ENCODE results near the gene PCDHGB4. TPM values are rescaled to one million over a fixed set of nuclear protein-coding genes. Genes with fewer than 3 reads are reported as not detected.

Gene PCDHGB4
- total and polyA plus RNA-seq, 2 of the 4 experiments (the other 2 are of a cell fraction), result 10.0 to 17.6 TPM

- no peak overlapping the region for H3K14ac ChIP-seq (replicated peaks; ENCODE audit: low read depth, low read length)
- 0 out of 2 replicates have a peak overlapping the region, but pooled peaks have one; percentile 8 for H3K4me2 ChIP-seq (ENCODE audit: low read depth, low read length)
- H3K27me3 ChIP-seq (ENCODE audit: control insufficient read depth, insufficient read depth, low read length), result no peaks in the 10 kb centered on the region
- no peaks in the 10 kb centered on the region for H4K20me1 ChIP-seq (ENCODE audit: insufficient read depth, low read length)
- BruUV-seq (replicated peaks), result no TSS peak
- H4K8ac ChIP-seq (ENCODE audit: low read depth in 2 of 2, low read length in 2 of 2), result no peak overlapping the region
- H2AK9ac ChIP-seq (replicated peaks; ENCODE audit: low read depth, low read length, poor library complexity), result no peak overlapping the region
- no peak overlapping the region for H3K23ac ChIP-seq (ENCODE audit: low read depth, low read length)
- CTCF ChIA-PET, result interaction anchor here (0.8 to 1.3 kb wide), 3 partner anchors 16 to 186 kb away, joined by 3 to 7 read pairs (median 4); no protein-coding TSS in a partner anchor
- H3K4me1 ChIP-seq (ENCODE audit: control insufficient read depth, insufficient read depth, low read length), result no peaks in the 10 kb centered on the region
- H4K5ac ChIP-seq (ENCODE audit: low read depth, low read length), result no peak overlapping the region
- no peak overlapping the region for H3K18ac ChIP-seq (ENCODE audit: low read depth, low read length)
- H3K27ac ChIP-seq (ENCODE audit: insufficient read depth, low read length), result no peak overlapping the region
- WGBS, 2 experiments (ENCODE audit: extremely low coverage in 2 of 2, insufficient read length in 1 of 2), result 60% methylated on average over 8 of the region's 14 CpGs; no CpG with 5 or more reads in 1 of the 2 experiments
- in situ Hi-C loops (cut with MboI; ENCODE audit: low sequenced_read_pairs), result no loop called here
- H3K79me1 ChIP-seq (ENCODE audit: low read depth in 1 of 2, low read length in 2 of 2), result no peaks in the 10 kb centered on the region
- ATAC-seq (ENCODE audit: low read depth) (no peak), DNase-seq (no peak)
- intact Hi-C loops (cut with micrococcal nuclease), result no loop called here
- no peaks in the 10 kb centered on the region for H3K9me1 ChIP-seq (ENCODE audit: insufficient read depth, low read length)
- no peak overlapping the region for H2BK120ac ChIP-seq (ENCODE audit: low read depth, low read length)
- dilution Hi-C loops (cut with HindIII; ENCODE audit: low sequenced_read_pairs, unreplicated experiment), result no loop called here
- no peak for TF ChIP-seq MAFK (IDR thresholded peaks at IDR 0.05; ENCODE audit: low read depth, low read length)
- no peak for TF ChIP-seq BHLHE40 (IDR thresholded peaks at IDR 0.05; ENCODE audit: low read depth, low read length)
- TF ChIP-seq CEBPB (IDR thresholded peaks at IDR 0.05; ENCODE audit: low read depth, low read length), result no peak
- TF ChIP-seq POLR2A (IDR thresholded peaks at IDR 0.05; ENCODE audit: low read depth, low read length), result no peak
- TF ChIP-seq MXI1 (IDR thresholded peaks at IDR 0.05; ENCODE audit: borderline replicate concordance, low read depth, low read length), result no peak
- TF ChIP-seq FOS (IDR thresholded peaks at IDR 0.05; ENCODE audit: low read depth, low read length), result no peak
- no peak for TF ChIP-seq RCOR1 (IDR thresholded peaks at IDR 0.05; ENCODE audit: insufficient replicate concordance, low read length)
- no peak for TF ChIP-seq RFX5 (IDR thresholded peaks at IDR 0.05; ENCODE audit: low read depth, low read length)
- TF ChIP-seq CTCF (conservative IDR thresholded peaks at IDR 0.05; ENCODE audit: low read depth, low read length), result no peak
- TF ChIP-seq CHD1 (IDR thresholded peaks at IDR 0.05; ENCODE audit: low read depth, low read length), result no peak
- no peak overlapping the region for H2AK5ac ChIP-seq (ENCODE audit: low read depth, low read length)
- no peak overlapping the region for H4K91ac ChIP-seq (ENCODE audit: insufficient read depth, low read depth, low read length)
- no peak overlapping the region for H3K56ac ChIP-seq (ENCODE audit: extremely low read depth, insufficient read depth, low read length)
- POLR2A ChIA-PET (ENCODE audit: unreplicated experiment), result no interaction called here
- H3K9me3 ChIP-seq (ENCODE audit: control insufficient read depth, insufficient read depth, low read length), result peaks cover 61% of the 10 kb centered on the region
- H3K4me3 ChIP-seq (ENCODE audit: insufficient read depth, low read depth, low read length), result no peak overlapping the region
- no peak overlapping the region for H3K9ac ChIP-seq (ENCODE audit: low read depth, low read length)
- no peak overlapping the region for H2BK15ac ChIP-seq (ENCODE audit: low read depth, low read length)
- no peak overlapping the region for H2BK20ac ChIP-seq (ENCODE audit: low read depth, low read length)
- peak overlapping the region; percentile 3 for H2AFZ ChIP-seq (replicated peaks; ENCODE audit: low read length, poor library complexity)
- H2BK5ac ChIP-seq (ENCODE audit: low read depth, low read length, poor library complexity, severe bottlenecking), result no peak overlapping the region
- H3K4ac ChIP-seq (ENCODE audit: low read depth, low read length), result no peak overlapping the region
- H3K36me3 ChIP-seq (ENCODE audit: control insufficient read depth, insufficient read depth, low read length), result peaks cover 23% of the 10 kb centered on the region
Measured at GRCh38 chr5:141374627-141375026, 12.9 kb upstream of the PCDHGB4 start.
